ENCODE results near the gene SNX25. TPM values are rescaled to one million over a fixed set of nuclear protein-coding genes. Genes with fewer than 3 reads are reported as not detected.

The SNX25 gene
- total RNA-seq, 6 experiments from 2014 or later: 8.0 to 13.0 (median 10.5) TPM

DNA sequence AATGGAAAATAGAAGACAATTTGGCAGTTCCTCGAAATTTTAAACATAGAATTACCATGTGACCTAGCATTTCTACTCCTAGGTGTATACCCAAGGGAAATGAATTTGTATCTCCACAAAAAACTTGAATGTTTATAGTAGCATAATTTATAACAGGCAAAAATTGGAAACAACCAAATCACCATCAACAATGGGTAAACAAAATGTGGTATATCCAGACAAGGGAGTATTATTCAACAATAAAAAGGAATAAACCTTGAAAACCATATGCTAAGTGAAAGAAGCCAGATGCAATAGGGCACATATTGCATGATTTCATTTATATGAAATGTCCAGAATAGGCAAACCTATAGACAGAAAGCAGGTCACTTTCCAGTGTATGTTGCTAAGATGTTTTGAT lies 83.8 kb downstream of the SNX25 start:
- 67% methylated on average over 1 of the region's 1 CpG for WGBS (ENCODE audit: insufficient coverage, low coverage, low lambda C conversion rate, missing lambda C conversion rate)

DNA sequence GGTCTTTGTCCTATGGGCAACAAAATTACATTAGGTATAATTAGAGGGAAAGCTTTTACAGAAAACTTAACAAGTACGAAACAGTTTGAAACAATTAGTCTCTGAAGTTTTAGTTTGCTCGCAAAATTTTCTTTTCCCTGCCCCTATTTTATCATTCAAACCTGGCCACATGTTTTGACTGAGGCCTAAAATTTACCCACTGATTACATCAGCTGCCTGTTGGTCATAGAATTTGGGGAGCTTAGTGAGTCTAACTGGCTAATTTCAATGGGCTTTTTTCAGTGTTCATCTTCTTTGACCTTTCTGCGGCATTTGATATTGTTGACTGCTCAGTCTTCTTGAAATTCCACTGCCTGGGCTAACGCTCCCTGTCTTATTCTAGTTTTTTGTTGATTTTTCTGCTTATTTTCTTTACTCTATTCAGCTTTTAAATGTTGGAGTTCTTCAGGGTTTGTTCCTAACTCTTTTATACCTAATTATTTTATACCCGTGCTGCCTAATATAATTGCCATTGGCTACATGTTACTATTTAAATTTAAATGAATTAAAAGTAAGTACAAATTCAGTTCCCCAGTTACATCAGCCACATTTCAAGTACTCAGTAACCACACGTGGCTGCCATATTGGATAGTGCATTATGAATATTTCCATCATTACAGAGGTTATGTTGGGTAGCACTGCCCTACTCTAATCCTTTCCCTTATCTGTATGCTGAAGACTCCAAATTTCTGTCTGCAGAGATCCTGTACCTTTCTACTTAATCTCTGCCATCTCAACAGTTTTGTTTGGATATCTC lies 87.5 kb downstream of the SNX25 start:
- no peaks in the 10 kb centered on the region for H3K36me3 ChIP-seq
- intact Hi-C loops (cut with DNase I): no loop called here
- WGBS (ENCODE audit: insufficient coverage, low coverage, low lambda C conversion rate, missing lambda C conversion rate): 92% methylated on average over 6 of the region's 6 CpGs
- ATAC-seq: no peak
- H3K27me3 ChIP-seq: no peaks in the 10 kb centered on the region
- no peak overlapping the region for H3K4me3 ChIP-seq
- TF ChIP-seq POLR2A (IDR thresholded peaks at IDR 0.05): no peak
- TF ChIP-seq, protein P1, sequence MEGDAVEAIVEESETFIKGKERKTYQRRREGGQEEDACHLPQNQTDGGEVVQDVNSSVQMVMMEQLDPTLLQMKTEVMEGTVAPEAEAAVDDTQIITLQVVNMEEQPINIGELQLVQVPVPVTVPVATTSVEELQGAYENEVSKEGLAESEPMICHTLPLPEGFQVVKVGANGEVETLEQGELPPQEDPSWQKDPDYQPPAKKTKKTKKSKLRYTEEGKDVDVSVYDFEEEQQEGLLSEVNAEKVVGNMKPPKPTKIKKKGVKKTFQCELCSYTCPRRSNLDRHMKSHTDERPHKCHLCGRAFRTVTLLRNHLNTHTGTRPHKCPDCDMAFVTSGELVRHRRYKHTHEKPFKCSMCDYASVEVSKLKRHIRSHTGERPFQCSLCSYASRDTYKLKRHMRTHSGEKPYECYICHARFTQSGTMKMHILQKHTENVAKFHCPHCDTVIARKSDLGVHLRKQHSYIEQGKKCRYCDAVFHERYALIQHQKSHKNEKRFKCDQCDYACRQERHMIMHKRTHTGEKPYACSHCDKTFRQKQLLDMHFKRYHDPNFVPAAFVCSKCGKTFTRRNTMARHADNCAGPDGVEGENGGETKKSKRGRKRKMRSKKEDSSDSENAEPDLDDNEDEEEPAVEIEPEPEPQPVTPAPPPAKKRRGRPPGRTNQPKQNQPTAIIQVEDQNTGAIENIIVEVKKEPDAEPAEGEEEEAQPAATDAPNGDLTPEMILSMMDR (IDR thresholded peaks at IDR 0.05): no peak
- H3K27ac ChIP-seq: no peak overlapping the region
- no peak for DNase-seq
- no peaks in the 10 kb centered on the region for H3K9me3 ChIP-seq
- no peaks in the 10 kb centered on the region for H3K4me1 ChIP-seq

More for the DNA sequence above, 83.8 kb downstream of the SNX25 start:
- ATAC-seq (no peak), DNase-seq (no peak)
- Histone ChIP-seq H3K4me3 (no peak overlapping the region), H3K9me3 (no peaks in the 10 kb centered on the region), H3K27ac (no peak overlapping the region), H3K27me3 (no peaks in the 10 kb centered on the region), H3K36me3 (no peaks in the 10 kb centered on the region), H3K4me1 (no peaks in the 10 kb centered on the region)
- intact Hi-C loops (cut with DNase I): no loop called here
- TF ChIP-seq POLR2A (IDR thresholded peaks at IDR 0.05): no peak
- TF ChIP-seq, protein P1 (IDR thresholded peaks at IDR 0.05): no peak

DNA sequence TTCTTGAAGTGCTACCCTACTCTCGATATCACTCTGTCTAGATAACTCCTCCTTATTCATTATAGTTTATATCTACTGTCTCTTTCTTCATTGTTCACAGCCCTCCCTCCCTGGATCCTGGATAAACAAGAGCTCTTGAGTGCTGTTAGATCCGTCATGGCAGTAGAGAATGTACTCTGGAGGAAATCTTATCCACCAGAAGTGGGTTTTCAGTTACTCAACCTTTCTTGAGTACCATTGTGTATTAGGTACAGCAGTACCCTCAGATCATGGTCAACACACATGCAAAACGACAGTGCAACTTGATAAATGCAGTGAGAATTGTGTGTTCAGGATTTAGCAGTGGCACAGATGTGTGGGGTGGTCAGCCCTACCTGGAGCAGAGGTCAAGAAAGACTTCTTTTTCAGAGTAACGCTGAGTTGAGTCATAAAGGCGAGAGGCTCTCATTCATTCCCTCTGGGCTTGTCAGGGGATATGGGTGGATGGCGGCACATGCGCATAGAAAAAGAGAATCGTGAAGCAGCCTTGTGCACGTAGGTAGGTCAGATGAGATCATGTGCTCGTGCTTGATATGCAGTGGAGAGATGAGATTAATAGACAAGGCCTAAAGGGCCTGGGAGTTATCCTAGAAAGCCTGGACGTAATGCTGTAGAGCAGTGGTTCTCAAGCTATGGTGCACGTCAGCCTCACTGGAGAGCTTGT lies 89.5 kb downstream of the SNX25 start:
- ATAC-seq (no peak), DNase-seq (no peak)
- WGBS (ENCODE audit: insufficient coverage, low coverage, low lambda C conversion rate, missing lambda C conversion rate): 88% methylated on average over 12 of the region's 12 CpGs
- intact Hi-C loops (cut with DNase I): no loop called here
- no peak overlapping the region for H3K4me3 ChIP-seq
- TF ChIP-seq, protein P1 (IDR thresholded peaks at IDR 0.05): no peak
- TF ChIP-seq POLR2A (IDR thresholded peaks at IDR 0.05): no peak
- H3K27ac ChIP-seq: no peak overlapping the region
- H3K36me3 ChIP-seq: no peaks in the 10 kb centered on the region
- H3K27me3 ChIP-seq: no peaks in the 10 kb centered on the region
- H3K9me3 ChIP-seq: no peaks in the 10 kb centered on the region
- no peaks in the 10 kb centered on the region for H3K4me1 ChIP-seq

DNA sequence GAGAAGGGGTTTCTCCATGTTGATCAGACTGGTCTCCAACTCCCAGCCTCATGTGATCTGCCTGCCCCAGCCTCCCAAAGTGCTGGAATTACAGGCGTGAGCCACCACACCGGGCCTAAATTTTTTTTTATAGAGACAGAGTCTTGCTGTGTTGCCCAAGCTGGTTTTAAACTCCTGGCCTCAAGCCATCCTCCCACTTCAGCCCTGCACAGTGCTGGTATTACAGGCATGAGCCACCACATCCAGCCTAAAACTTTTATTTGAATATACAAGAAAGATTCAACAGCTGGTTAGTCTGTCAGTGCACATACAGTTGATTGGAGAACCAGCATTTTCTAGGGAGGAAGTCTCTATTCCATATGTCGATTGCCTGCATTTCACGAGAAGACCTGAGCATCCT lies 95.1 kb downstream of the SNX25 start:
- Histone ChIP-seq H3K36me3 (no peaks in the 10 kb centered on the region), H3K9me3 (no peaks in the 10 kb centered on the region), H3K4me3 (no peak overlapping the region), H3K27ac (no peak overlapping the region), H3K27me3 (no peaks in the 10 kb centered on the region), H3K4me1 (no peaks in the 10 kb centered on the region)
- ATAC-seq (no peak), DNase-seq (no peak)
- intact Hi-C loops (cut with DNase I): no loop called here
- TF ChIP-seq, protein P1 (IDR thresholded peaks at IDR 0.05): no peak
- TF ChIP-seq POLR2A (IDR thresholded peaks at IDR 0.05): no peak
- WGBS (ENCODE audit: insufficient coverage, low coverage, low lambda C conversion rate, missing lambda C conversion rate): no CpG with 5 or more reads among the region's 4 CpGs
